DND-41 (cell line): ENCODE measurements around the gene RGL1.

ENCODE experiments used
- ATAC-seq: fragments of 200-7000 bp; cut with Tn5 transposase; 3 replicates; pipeline ENCODE4 v1.9.1; 2021; ENCODE audit warnings: low read depth; ENCODE audit not compliant: insufficient read depth
- DNase-seq: peaks from one replicate; pipeline ENCODE4 v3.0.0-alpha.2; 2020
- H2AFZ ChIP-seq: 2 replicates; pipeline ENCODE4 v1.6.0; 2012; ENCODE audit warnings: low read depth, low read length
- H3K27ac ChIP-seq: 2 replicates; pipeline ENCODE4 v1.5.1; 2012; ENCODE audit warnings: low read length, inconsistent platforms
- H3K27me3 ChIP-seq: fragments of 200-600 bp; sonication (generic); 2 replicates; pipeline ENCODE4 v1.6.0; 2012; ENCODE audit warnings: low read length, mild to moderate bottlenecking, inconsistent platforms; ENCODE audit not compliant: insufficient read depth, poor library complexity
- H3K36me3 ChIP-seq: 2 replicates; pipeline ENCODE4 v1.5.1; 2012; ENCODE audit warnings: low read length, inconsistent platforms; ENCODE audit not compliant: insufficient read depth
- H3K4me1 ChIP-seq: 2 replicates; pipeline ENCODE4 v1.5.1; 2012; ENCODE audit warnings: mild to moderate bottlenecking, low read length; ENCODE audit not compliant: insufficient read depth
- H3K4me2 ChIP-seq: 2 replicates; pipeline ENCODE4 v1.6.0; 2012; ENCODE audit warnings: mild to moderate bottlenecking, moderate library complexity, low read length, inconsistent platforms; ENCODE audit not compliant: insufficient read depth
- H3K4me3 ChIP-seq, 2 experiments: fragments of 200-600 bp in 1 of 2; shearing (Covaris generic) in 1 of 2; 2 replicates each; pipeline ENCODE4 v1.5.1; 2012 to 2016; ENCODE audit warnings: inconsistent platforms in 2 of 2, low read length in 2 of 2, mild to moderate bottlenecking in 2 of 2, low read depth in 1 of 2, moderate library complexity in 1 of 2
- H3K79me2 ChIP-seq: 2 replicates; pipeline ENCODE4 v1.6.0; 2012; ENCODE audit warnings: low read length, inconsistent platforms; ENCODE audit not compliant: insufficient read depth
- H3K9ac ChIP-seq: 2 replicates; pipeline ENCODE4 v1.6.0; 2012; ENCODE audit warnings: low read depth, mild to moderate bottlenecking, inconsistent platforms, low read length, moderate library complexity
- H3K9me3 ChIP-seq: 2 replicates; pipeline ENCODE4 v1.5.1; 2012; ENCODE audit warnings: low read length, moderate library complexity, mild to moderate bottlenecking, inconsistent platforms; ENCODE audit not compliant: insufficient read depth, severe bottlenecking
- H4K20me1 ChIP-seq: 2 replicates; pipeline ENCODE4 v1.6.0; 2012; ENCODE audit warnings: low read length; ENCODE audit not compliant: insufficient read depth
- EZH2 ChIP-seq: IDR thresholded peaks from 3 replicates; pipeline ENCODE4 v1.6.1; 2012; ENCODE audit warnings: borderline replicate concordance, low read depth, mild to moderate bottlenecking, moderate library complexity, low read length, inconsistent platforms; ENCODE audit not compliant: severe bottlenecking
- TF ChIP-seq, protein P1 (sequence below): IDR thresholded peaks from 2 replicates; pipeline ENCODE4 v1.5.1; 2012; ENCODE audit warnings: borderline replicate concordance, low read length, moderate library complexity, mild to moderate bottlenecking; ENCODE audit not compliant: poor library complexity, severe bottlenecking; ENCODE audit errors: extremely low read depth

Gene RGL1

DNA sequence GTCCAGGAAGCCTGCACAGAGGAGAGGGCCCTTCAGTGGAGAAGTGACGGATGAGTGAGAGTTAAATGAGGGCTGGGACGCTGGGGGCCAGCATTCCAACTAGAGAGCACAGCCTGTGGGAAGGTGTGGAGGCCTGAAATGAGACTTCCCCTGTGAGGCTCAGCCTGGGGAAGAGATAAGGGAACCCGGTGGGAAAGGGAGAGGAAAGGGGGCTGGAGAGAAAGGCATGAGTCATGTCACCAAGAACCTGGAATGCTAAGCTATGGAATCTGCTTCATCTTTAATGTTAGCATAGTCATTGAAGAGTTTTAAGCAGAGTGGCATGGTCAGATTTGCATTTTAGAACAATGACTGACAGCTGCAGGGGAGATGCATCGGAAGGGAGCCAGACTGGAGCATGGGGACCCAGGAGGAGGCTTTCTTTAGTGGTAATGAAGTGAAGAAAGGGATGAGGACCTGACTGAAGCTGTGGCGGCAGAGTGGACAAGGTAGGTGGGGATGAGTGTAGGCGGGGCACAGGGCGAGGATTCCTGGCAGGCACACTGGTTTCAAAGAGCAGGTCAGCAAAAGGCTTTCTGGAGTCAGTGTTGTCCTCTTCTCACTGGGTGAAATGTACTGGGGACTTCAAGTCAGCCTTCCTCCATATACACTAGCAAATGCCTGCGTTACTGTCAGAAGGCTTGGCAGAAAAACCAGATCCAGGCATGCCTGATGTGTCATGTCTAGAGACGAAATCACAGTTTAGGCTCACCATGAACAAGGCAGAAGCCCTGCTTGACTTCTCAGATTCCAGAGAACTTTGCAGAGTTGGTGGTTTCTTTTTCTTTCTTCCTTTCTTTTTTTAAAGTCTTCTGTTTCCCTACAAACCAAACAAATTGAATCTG, 8.0 kb downstream of the RGL1 start:
- no peak overlapping the region for H2AFZ ChIP-seq
- no peaks in the 10 kb centered on the region for H3K79me2 ChIP-seq
- no peak overlapping the region for H3K4me2 ChIP-seq
- H3K27ac ChIP-seq, result no peak overlapping the region
- DNase-seq, result no peak
- H3K4me1 ChIP-seq, result no peaks in the 10 kb centered on the region
- no peak for TF ChIP-seq EZH2
- TF ChIP-seq, protein P1, sequence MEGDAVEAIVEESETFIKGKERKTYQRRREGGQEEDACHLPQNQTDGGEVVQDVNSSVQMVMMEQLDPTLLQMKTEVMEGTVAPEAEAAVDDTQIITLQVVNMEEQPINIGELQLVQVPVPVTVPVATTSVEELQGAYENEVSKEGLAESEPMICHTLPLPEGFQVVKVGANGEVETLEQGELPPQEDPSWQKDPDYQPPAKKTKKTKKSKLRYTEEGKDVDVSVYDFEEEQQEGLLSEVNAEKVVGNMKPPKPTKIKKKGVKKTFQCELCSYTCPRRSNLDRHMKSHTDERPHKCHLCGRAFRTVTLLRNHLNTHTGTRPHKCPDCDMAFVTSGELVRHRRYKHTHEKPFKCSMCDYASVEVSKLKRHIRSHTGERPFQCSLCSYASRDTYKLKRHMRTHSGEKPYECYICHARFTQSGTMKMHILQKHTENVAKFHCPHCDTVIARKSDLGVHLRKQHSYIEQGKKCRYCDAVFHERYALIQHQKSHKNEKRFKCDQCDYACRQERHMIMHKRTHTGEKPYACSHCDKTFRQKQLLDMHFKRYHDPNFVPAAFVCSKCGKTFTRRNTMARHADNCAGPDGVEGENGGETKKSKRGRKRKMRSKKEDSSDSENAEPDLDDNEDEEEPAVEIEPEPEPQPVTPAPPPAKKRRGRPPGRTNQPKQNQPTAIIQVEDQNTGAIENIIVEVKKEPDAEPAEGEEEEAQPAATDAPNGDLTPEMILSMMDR, result no peak
- no peak overlapping the region for H3K9ac ChIP-seq
- H3K4me3 ChIP-seq, result no peak overlapping the region
- no peaks in the 10 kb centered on the region for H3K27me3 ChIP-seq
- no peak for ATAC-seq
- no peaks in the 10 kb centered on the region for H4K20me1 ChIP-seq
- H3K36me3 ChIP-seq, result no peaks in the 10 kb centered on the region
- H3K9me3 ChIP-seq, result no peaks in the 10 kb centered on the region

DNA sequence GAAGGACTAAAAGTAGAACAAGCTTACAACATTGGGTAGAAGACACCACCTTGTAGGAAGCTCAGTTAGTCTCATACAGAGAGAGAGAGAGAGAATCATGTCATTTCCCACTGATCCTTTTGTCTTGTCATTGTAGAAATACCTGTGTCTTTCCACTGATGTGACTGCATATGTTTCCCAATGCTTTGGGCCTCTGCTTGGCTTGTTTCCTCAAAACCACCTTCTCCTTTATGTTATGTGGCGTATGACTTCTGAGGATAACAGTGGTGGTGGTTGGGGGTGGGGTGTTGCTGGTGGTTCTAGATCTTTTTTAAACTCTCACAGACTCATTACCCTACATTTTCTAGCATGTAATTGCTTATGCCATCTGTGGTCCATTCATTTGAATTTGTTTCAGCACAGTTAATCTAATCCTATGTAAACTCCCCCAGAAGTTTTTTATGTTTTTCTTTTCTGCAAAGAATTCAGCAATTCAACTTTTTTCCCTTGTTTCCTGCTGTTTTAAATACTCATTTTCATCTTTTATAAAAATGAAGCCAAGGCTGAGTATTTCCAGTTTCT, 9.3 kb downstream of the RGL1 start:
- no peaks in the 10 kb centered on the region for H4K20me1 ChIP-seq
- H3K9me3 ChIP-seq, result no peaks in the 10 kb centered on the region
- H3K4me1 ChIP-seq, result no peaks in the 10 kb centered on the region
- DNase-seq (no peak), ATAC-seq (no peak)
- H3K4me2 ChIP-seq, result no peak overlapping the region
- no peaks in the 10 kb centered on the region for H3K36me3 ChIP-seq
- no peak overlapping the region for H2AFZ ChIP-seq
- no peaks in the 10 kb centered on the region for H3K79me2 ChIP-seq
- TF ChIP-seq EZH2, result no peak
- TF ChIP-seq, protein P1, result no peak
- H3K9ac ChIP-seq, result no peak overlapping the region
- no peak overlapping the region for H3K27ac ChIP-seq
- H3K4me3 ChIP-seq, result no peak overlapping the region
- no peaks in the 10 kb centered on the region for H3K27me3 ChIP-seq

DNA sequence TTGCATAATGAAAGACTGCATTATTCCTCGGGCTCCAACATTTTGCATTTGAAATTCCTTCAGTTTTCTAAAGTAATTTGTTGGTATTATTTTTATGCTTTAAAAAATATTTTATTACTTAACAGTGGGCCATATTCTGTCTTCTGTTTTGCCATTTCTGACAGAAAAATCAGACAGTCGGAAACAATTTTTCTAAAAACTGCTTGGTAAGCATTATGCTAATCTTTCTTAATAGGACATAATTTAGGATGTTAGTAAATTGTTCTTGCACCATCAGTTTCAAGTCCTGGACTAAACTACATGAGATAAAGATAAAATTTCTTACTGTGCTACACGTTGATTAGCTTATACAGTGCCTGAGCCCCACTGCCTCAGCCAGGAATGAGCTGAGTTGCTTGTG, 11.2 kb downstream of the RGL1 start:
- DNase-seq, result no peak
- H3K9me3 ChIP-seq, result no peaks in the 10 kb centered on the region
- H3K9ac ChIP-seq, result no peak overlapping the region
- H3K79me2 ChIP-seq, result no peaks in the 10 kb centered on the region
- H3K4me2 ChIP-seq, result no peak overlapping the region
- H3K36me3 ChIP-seq, result no peaks in the 10 kb centered on the region
- TF ChIP-seq EZH2, result no peak
- TF ChIP-seq, protein P1, result no peak
- ATAC-seq, result no peak
- no peaks in the 10 kb centered on the region for H3K27me3 ChIP-seq
- H3K4me1 ChIP-seq, result no peaks in the 10 kb centered on the region
- H2AFZ ChIP-seq, result no peak overlapping the region
- no peak overlapping the region for H3K4me3 ChIP-seq
- H4K20me1 ChIP-seq, result no peaks in the 10 kb centered on the region
- no peak overlapping the region for H3K27ac ChIP-seq
